ENCODE measurements around the gene CDK5R2.
A peak's percentile ranks its signal among the peaks of the same experiment; 100 is the strongest.

The CDK5R2 gene

GRCh38 chr2:218962859-218963492 lies 3.5 kb downstream of the CDK5R2 start:
- H3K4me3 ChIP-seq (ENCODE audit: control insufficient read depth, low read depth, low read length), result peak overlapping the region; percentile 16
- peak; percentile 65 for DNase-seq (ENCODE audit: low read depth)
- no peak for TF ChIP-seq CTCF (conservative IDR thresholded peaks at IDR 0.05; ENCODE audit: control insufficient read depth, insufficient read depth, low read depth, low read length)

- peak; percentile 21 for DNase-seq (ENCODE audit: low read depth)
- TF ChIP-seq CTCF (conservative IDR thresholded peaks at IDR 0.05; ENCODE audit: control insufficient read depth, insufficient read depth, low read depth, low read length), result no peak
- H3K4me3 ChIP-seq (ENCODE audit: control insufficient read depth, low read depth, low read length), result no peak overlapping the region
These were observed 4.1 kb downstream of the CDK5R2 start for GRCh38 chr2:218963601-218964000.

GRCh38 chr2:218964041-218964771 lies 4.7 kb downstream of the CDK5R2 start:
- DNase-seq (ENCODE audit: low read depth), result peak; percentile 94
- TF ChIP-seq CTCF (conservative IDR thresholded peaks at IDR 0.05; ENCODE audit: control insufficient read depth, insufficient read depth, low read depth, low read length), result no peak

GRCh38 chr2:218970894-218971293 lies 11.4 kb downstream of the CDK5R2 start:
- no peak for DNase-seq (ENCODE audit: low read depth)
- H3K4me3 ChIP-seq (ENCODE audit: control insufficient read depth, low read depth, low read length), result no peak overlapping the region
- TF ChIP-seq CTCF (conservative IDR thresholded peaks at IDR 0.05; ENCODE audit: control insufficient read depth, insufficient read depth, low read depth, low read length), result no peak

More at GRCh38 chr2:218964041-218964771, 4.7 kb downstream of the CDK5R2 start:
- no peak overlapping the region for H3K4me3 ChIP-seq (ENCODE audit: control insufficient read depth, low read depth, low read length)

GRCh38 chr2:218975060-218975777 lies 15.8 kb downstream of the CDK5R2 start:
- TF ChIP-seq CTCF (conservative IDR thresholded peaks at IDR 0.05; ENCODE audit: control insufficient read depth, insufficient read depth, low read depth, low read length), result no peak
- no peak for DNase-seq (ENCODE audit: low read depth)
- no peak overlapping the region for H3K4me3 ChIP-seq (ENCODE audit: control insufficient read depth, low read depth, low read length)

DNA sequence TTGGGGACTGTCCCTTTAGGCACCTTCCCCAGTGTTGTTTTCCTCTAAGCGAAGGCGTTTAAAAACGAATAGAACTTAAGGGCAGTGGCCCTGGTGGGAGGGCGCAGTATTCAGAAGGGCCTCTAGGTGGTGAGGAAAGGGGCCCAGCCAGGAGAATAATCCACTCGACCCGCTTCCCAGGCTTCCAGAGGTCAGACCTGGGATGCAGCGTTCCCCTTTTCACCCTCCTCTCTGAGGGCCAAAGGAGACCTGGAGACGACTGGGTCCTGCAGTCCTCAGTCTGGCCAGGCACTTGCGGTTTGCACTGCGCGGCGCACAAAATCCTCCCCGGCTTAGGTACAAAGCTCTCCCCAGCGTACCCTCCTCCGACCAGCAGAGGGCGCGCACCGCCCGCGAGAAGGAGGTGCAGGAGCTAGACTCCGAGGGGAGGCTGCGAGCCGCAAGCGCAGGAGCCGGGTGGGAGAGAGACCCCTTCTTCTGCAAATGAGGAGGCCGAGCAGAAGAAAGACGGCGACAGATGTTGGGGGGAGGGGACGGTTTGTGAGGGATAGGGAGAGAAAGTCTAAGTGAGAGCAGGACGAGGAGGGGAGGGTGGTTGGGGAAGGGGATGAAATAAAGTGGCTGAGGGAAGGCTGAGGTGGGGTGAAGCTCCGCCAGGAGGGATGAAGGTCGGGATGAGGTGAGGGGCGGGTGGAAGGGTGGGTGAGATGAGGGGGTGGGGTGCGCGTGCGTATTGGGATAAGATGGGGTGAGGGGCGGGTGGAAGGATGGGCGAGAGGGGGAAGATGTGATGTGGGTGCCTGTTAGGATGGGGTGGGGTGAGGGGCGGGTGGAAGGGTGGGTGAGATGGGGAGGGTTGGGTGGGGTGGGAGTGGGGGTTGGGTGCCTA lies 20.6 kb downstream of the CDK5R2 start:
- DNase-seq (ENCODE audit: low read depth), result peak; percentile 71
- peak; percentile 67 for TF ChIP-seq CTCF (conservative IDR thresholded peaks at IDR 0.05; ENCODE audit: control insufficient read depth, insufficient read depth, low read depth, low read length)
- no peak overlapping the region for H3K4me3 ChIP-seq (ENCODE audit: control insufficient read depth, low read depth, low read length)

Measured in fibroblast of mammary gland (primary cell).